Liver (tissue), 9 donors: Measurements from ENCODE around the gene COL11A1. TPM values are rescaled to one million over a fixed set of nuclear protein-coding genes. Genes with fewer than 3 reads are reported as not detected.

Experiments used
- DNase-seq: peaks from one replicate; pipeline ENCODE4 v3.0.0-alpha.2; 2017; ENCODE audit warnings: low spot score
- H3K27ac ChIP-seq, 2 donors: one replicate each; pipeline ENCODE4 v1.7.0; 2013; ENCODE audit warnings: inconsistent platforms in 2 of 2, low read length in 2 of 2, control low read depth in 1 of 2, low read depth in 1 of 2, mild to moderate bottlenecking in 1 of 2
- H3K27me3 ChIP-seq, 4 donors: one replicate each; pipeline versions ENCODE4 v1.6.1 to v1.7.0; 2013; ENCODE audit warnings: low read length in 3 of 4, inconsistent platforms in 1 of 4, mild to moderate bottlenecking in 1 of 4, moderate library complexity in 1 of 4; ENCODE audit not compliant: control insufficient read depth in 4 of 4, insufficient read depth in 4 of 4
- H3K36me3 ChIP-seq, 4 donors: one replicate each; pipeline versions ENCODE4 v1.6.1 to v1.7.0; 2013; ENCODE audit warnings: low read length in 3 of 4, mild to moderate bottlenecking in 3 of 4, low read depth in 1 of 4, moderate library complexity in 1 of 4; ENCODE audit not compliant: control insufficient read depth in 4 of 4, insufficient read depth in 3 of 4
- H3K4me1 ChIP-seq, 4 donors: one replicate each; pipeline versions ENCODE4 v1.6.1 to v1.7.0; 2013; ENCODE audit warnings: low read length in 3 of 4, mild to moderate bottlenecking in 3 of 4, moderate library complexity in 1 of 4; ENCODE audit not compliant: control insufficient read depth in 4 of 4, insufficient read depth in 4 of 4
- H3K4me3 ChIP-seq, 3 donors: one replicate each; pipeline versions ENCODE4 v1.6.1 to v1.7.0; 2013; ENCODE audit warnings: low read length in 3 of 3, control low read depth in 1 of 3, low read depth in 1 of 3, mild to moderate bottlenecking in 1 of 3
- H3K9ac ChIP-seq, 2 donors: one replicate each; pipeline ENCODE4 v1.7.0; 2013; ENCODE audit warnings: low read length in 2 of 2, mild to moderate bottlenecking in 2 of 2, moderate library complexity in 2 of 2, control low read depth in 1 of 2, low read depth in 1 of 2
- H3K9me3 ChIP-seq, 4 donors: one replicate each; pipeline versions ENCODE4 v1.6.1 to v1.7.0; 2013; ENCODE audit warnings: low read length in 3 of 4; ENCODE audit not compliant: control insufficient read depth in 4 of 4
- EGR1 ChIP-seq, 2 donors: IDR thresholded peaks; 2 replicates each; pipeline ENCODE4 v1.6.1; 2016 to 2018; ENCODE audit warnings: antibody characterized with exemption in 2 of 2, low read depth in 2 of 2
- FOXA1 ChIP-seq: IDR thresholded peaks from 2 replicates; pipeline ENCODE4 v1.6.1; 2016; ENCODE audit warnings: antibody characterized with exemption
- FOXA2 ChIP-seq: IDR thresholded peaks from 2 replicates; pipeline ENCODE4 v1.6.1; 2016; ENCODE audit warnings: antibody characterized with exemption
- GABPA ChIP-seq, 2 donors: IDR thresholded peaks in 1 of 2; conservative IDR thresholded peaks in 1 of 2; 2 replicates each; pipeline ENCODE4 v1.6.1; 2016; ENCODE audit warnings: antibody characterized with exemption in 2 of 2, mild to moderate bottlenecking in 1 of 2, moderate library complexity in 1 of 2
- HNF4A ChIP-seq, 2 donors: conservative IDR thresholded peaks; 2 replicates each; pipeline ENCODE4 v1.6.1; 2016; ENCODE audit warnings: antibody characterized with exemption in 2 of 2, mild to moderate bottlenecking in 2 of 2
- HNF4G ChIP-seq: IDR thresholded peaks from 2 replicates; pipeline ENCODE4 v1.6.1; 2016; ENCODE audit warnings: antibody characterized with exemption
- JUND ChIP-seq, 2 donors: IDR thresholded peaks; 2 replicates each; pipeline ENCODE4 v1.6.1; 2016; ENCODE audit warnings: antibody characterized with exemption in 2 of 2
- NR2F2 ChIP-seq: IDR thresholded peaks from 2 replicates; pipeline ENCODE4 v1.6.1; 2016; ENCODE audit warnings: antibody characterized with exemption
- RAD21 ChIP-seq, 2 donors: IDR thresholded peaks; 2 replicates each; pipeline ENCODE4 v1.6.1; 2016; ENCODE audit warnings: antibody characterized with exemption in 2 of 2, mild to moderate bottlenecking in 2 of 2
- RXRA ChIP-seq, 2 donors: IDR thresholded peaks; 2 replicates each; pipeline ENCODE4 v1.6.1; 2017 to 2018; ENCODE audit warnings: antibody characterized with exemption in 2 of 2, mild to moderate bottlenecking in 1 of 2
- SP1 ChIP-seq: IDR thresholded peaks from 2 replicates; pipeline ENCODE4 v1.6.1; 2018; ENCODE audit warnings: antibody characterized with exemption, mild to moderate bottlenecking
- TAF1 ChIP-seq: conservative IDR thresholded peaks from 2 replicates; pipeline ENCODE4 v1.6.1; 2016; ENCODE audit warnings: antibody characterized with exemption, mild to moderate bottlenecking
- YY1 ChIP-seq: IDR thresholded peaks from 2 replicates; pipeline ENCODE4 v1.6.1; 2016; ENCODE audit warnings: antibody characterized with exemption, mild to moderate bottlenecking
- WGBS: extraction: QIAGEN DNeasy Blood & Tissue Kit; methylation state at CpG from one replicate; pipeline ENCODE4 v1.1.7; 2013; 5-methylcytosine and 5-hydroxymethylcytosine counted together
- polyA plus RNA-seq, 2 donors: library from polyadenylated mRNA; stranded (reverse) in 1 of 2; unstranded in 1 of 2; fragments of 200-250 nt in 1 of 2; fragments of >200 nt in 1 of 2; fragmentation: Nextera tagmentation in 1 of 2; extraction: Ambion mirVana in 1 of 2; gene quantifications; one replicate each; pipeline versions ENCODE4 v1.2.1 to v1.2.3, GENCODE V29; 2013 to 2015
- total RNA-seq, 2 donors: library from RNA; depleted of rRNA; stranded (reverse); fragments of >200 nt; gene quantifications; one replicate each; pipeline ENCODE4 v1.2.3, GENCODE V29; 2014
- TF ChIP-seq, protein P1 (sequence below): IDR thresholded peaks from 2 replicates; pipeline ENCODE4 v1.6.1; 2016; ENCODE audit warnings: antibody characterized with exemption
- TF ChIP-seq, protein P2 (sequence below): IDR thresholded peaks from 2 replicates; pipeline ENCODE4 v1.6.1; 2016; ENCODE audit warnings: antibody characterized with exemption
- TF ChIP-seq, protein P3 (sequence below): IDR thresholded peaks from 2 replicates; pipeline ENCODE4 v1.6.1; 2016; ENCODE audit warnings: antibody characterized with exemption
- TF ChIP-seq, protein P4 (sequence below): fragments of 150-350 bp; IDR thresholded peaks from 2 replicates; pipeline ENCODE4 v1.5.1; 2017; ENCODE audit warnings: improper control_type of control experiment, low read depth, low read length; ENCODE audit not compliant: missing input control
- donor health status: healthy.
- donor health status: healthy.
- donor health status: healthy.
- donor health status: healthy.
- donor health status: healthy.

The COL11A1 gene
- total and polyA plus RNA-seq, 4 donors, result 0.01 to 0.42 TPM; not detected in 2

DNA sequence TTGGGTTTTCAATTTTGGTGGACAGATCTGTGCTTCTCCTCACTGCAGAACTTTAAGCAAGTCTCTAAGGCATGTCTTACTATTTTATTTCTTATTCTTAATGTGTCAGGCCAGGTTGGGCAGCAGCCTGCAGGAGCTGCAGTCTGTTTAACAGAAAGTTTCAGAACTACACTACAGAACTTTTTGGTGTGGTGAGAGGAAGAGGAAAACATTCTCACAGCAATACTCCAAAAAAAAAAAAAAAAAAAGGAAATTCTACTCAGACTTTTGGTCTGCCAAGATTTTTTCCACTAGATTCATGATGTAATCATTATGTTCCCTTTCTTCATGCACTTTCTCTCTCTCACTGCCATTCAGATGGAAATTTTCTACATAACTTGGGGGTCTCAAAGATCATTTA lies 255.2 kb downstream of the COL11A1 start:
- Histone ChIP-seq H3K9ac (no peak overlapping the region), H3K9me3 (no peaks in the 10 kb centered on the region), H3K4me3 (no peak overlapping the region), H3K4me1 (no peaks in the 10 kb centered on the region), H3K36me3 (no peaks in the 10 kb centered on the region), H3K27ac (no peak overlapping the region), H3K27me3 (no peaks in the 10 kb centered on the region)
- TF ChIP-seq JUND (IDR thresholded peaks at IDR 0.05) (no peak), FOXA2 (no peak), HNF4A (conservative IDR thresholded peaks at IDR 0.05) (no peak), NR2F2 (no peak), RAD21 (IDR thresholded peaks at IDR 0.05) (no peak), GABPA (IDR thresholded peaks at IDR 0.05 in 1 of 2, conservative IDR thresholded peaks at IDR 0.05 in 1 of 2) (no peak), RXRA (IDR thresholded peaks at IDR 0.05) (no peak), HNF4G (no peak), YY1 (no peak)
- TF ChIP-seq, protein P1, sequence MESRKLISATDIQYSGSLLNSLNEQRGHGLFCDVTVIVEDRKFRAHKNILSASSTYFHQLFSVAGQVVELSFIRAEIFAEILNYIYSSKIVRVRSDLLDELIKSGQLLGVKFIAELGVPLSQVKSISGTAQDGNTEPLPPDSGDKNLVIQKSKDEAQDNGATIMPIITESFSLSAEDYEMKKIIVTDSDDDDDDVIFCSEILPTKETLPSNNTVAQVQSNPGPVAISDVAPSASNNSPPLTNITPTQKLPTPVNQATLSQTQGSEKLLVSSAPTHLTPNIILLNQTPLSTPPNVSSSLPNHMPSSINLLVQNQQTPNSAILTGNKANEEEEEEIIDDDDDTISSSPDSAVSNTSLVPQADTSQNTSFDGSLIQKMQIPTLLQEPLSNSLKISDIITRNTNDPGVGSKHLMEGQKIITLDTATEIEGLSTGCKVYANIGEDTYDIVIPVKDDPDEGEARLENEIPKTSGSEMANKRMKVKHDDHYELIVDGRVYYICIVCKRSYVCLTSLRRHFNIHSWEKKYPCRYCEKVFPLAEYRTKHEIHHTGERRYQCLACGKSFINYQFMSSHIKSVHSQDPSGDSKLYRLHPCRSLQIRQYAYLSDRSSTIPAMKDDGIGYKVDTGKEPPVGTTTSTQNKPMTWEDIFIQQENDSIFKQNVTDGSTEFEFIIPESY, result no peak
- TF ChIP-seq, protein P2, sequence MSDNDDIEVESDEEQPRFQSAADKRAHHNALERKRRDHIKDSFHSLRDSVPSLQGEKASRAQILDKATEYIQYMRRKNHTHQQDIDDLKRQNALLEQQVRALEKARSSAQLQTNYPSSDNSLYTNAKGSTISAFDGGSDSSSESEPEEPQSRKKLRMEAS, result no peak
- TF ChIP-seq, protein P3, sequence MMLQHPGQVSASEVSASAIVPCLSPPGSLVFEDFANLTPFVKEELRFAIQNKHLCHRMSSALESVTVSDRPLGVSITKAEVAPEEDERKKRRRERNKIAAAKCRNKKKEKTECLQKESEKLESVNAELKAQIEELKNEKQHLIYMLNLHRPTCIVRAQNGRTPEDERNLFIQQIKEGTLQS, result no peak
- TF ChIP-seq, protein P4, sequence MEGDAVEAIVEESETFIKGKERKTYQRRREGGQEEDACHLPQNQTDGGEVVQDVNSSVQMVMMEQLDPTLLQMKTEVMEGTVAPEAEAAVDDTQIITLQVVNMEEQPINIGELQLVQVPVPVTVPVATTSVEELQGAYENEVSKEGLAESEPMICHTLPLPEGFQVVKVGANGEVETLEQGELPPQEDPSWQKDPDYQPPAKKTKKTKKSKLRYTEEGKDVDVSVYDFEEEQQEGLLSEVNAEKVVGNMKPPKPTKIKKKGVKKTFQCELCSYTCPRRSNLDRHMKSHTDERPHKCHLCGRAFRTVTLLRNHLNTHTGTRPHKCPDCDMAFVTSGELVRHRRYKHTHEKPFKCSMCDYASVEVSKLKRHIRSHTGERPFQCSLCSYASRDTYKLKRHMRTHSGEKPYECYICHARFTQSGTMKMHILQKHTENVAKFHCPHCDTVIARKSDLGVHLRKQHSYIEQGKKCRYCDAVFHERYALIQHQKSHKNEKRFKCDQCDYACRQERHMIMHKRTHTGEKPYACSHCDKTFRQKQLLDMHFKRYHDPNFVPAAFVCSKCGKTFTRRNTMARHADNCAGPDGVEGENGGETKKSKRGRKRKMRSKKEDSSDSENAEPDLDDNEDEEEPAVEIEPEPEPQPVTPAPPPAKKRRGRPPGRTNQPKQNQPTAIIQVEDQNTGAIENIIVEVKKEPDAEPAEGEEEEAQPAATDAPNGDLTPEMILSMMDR, result no peak
- DNase-seq, result no peak

DNA sequence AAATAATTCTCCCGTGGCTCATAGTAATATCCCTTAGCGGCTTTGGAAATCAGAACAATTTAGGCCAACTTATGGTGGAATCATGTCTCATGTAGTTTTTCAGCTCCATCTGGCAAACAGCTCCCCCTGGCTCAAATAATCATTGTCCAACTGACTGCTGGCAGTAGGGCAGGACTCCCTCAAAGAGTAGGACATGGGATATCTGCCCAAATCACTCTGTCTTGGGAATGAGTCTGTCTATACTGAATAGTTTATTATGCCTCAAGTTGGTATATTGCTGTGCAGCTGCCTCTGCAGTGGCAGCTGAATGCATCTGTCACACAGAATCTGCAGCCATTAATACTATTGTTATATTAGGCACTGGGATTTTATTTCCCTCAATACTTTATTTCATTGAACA lies 255.7 kb downstream of the COL11A1 start:
- H3K27ac ChIP-seq, result no peak overlapping the region
- WGBS, result 70% methylated on average over 2 of the region's 2 CpGs
- no peak overlapping the region for H3K4me3 ChIP-seq
- DNase-seq, result no peak
- no peaks in the 10 kb centered on the region for H3K36me3 ChIP-seq
- H3K4me1 ChIP-seq, result no peaks in the 10 kb centered on the region
- H3K9ac ChIP-seq, result no peak overlapping the region
- H3K9me3 ChIP-seq, result no peaks in the 10 kb centered on the region
- H3K27me3 ChIP-seq, result no peaks in the 10 kb centered on the region
- TF ChIP-seq FOXA1 (no peak), EGR1 (IDR thresholded peaks at IDR 0.05; ENCODE audit: low read depth in 2 of 2) (no peak), TAF1 (no peak), JUND (IDR thresholded peaks at IDR 0.05) (no peak), SP1 (no peak), GABPA (IDR thresholded peaks at IDR 0.05 in 1 of 2, conservative IDR thresholded peaks at IDR 0.05 in 1 of 2) (no peak)
- TF ChIP-seq, protein P3, result no peak
